Ovary (tissue), 3 donors: ENCODE data around the gene UTP18.
"Not testable (repeated sequence)": the region's sequence is repeated elsewhere in the genome, so short reads cannot be mapped to it uniquely, and the experiment has no call there.

Experiments
- EP300 ChIP-seq: sonication (generic); formaldehyde crosslinking; IDR thresholded peaks from one replicate; pipeline ENCODE4 v1.6.1; 2017; ENCODE audit warnings: antibody characterized with exemption
- POLR2A ChIP-seq: fragments of 450-650 bp; IDR thresholded peaks from one replicate; pipeline ENCODE4 v1.6.1; 2017; ENCODE audit warnings: antibody characterized with exemption, mild to moderate bottlenecking, moderate library complexity
- TF ChIP-seq, protein P1 (sequence below), 3 donors: fragments of 450-650 bp in 2 of 3; fragments of 200-600 bp in 1 of 3; IDR thresholded peaks; one replicate each; pipeline versions ENCODE4 v1.5.1 to v1.8.0; 2016 to 2022; ENCODE audit warnings: antibody characterized with exemption in 3 of 3, mild to moderate bottlenecking in 1 of 3
- donor health status: DM: no; HTN: no; CAD: no.

DNA sequence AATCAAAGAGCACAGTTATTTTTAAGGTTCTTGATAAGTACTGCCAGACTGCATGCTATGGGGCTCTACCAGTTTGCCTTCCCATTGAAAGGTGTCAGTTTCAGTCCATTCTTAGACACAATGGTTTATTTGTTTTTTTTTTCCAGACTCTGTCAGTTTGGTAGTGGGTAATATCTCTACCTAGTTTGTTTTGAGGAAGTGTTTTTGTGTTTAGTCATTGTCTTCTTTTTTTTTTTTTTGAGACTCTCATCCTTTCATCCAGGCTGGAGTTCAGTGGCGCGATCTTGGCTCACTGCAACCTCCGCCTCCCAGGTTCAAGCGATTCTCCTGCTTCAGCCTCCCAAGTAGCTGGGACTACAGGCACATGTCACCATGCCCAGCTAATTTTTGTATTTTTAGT, 4.1 kb downstream of the UTP18 start:
- TF ChIP-seq, protein P1, sequence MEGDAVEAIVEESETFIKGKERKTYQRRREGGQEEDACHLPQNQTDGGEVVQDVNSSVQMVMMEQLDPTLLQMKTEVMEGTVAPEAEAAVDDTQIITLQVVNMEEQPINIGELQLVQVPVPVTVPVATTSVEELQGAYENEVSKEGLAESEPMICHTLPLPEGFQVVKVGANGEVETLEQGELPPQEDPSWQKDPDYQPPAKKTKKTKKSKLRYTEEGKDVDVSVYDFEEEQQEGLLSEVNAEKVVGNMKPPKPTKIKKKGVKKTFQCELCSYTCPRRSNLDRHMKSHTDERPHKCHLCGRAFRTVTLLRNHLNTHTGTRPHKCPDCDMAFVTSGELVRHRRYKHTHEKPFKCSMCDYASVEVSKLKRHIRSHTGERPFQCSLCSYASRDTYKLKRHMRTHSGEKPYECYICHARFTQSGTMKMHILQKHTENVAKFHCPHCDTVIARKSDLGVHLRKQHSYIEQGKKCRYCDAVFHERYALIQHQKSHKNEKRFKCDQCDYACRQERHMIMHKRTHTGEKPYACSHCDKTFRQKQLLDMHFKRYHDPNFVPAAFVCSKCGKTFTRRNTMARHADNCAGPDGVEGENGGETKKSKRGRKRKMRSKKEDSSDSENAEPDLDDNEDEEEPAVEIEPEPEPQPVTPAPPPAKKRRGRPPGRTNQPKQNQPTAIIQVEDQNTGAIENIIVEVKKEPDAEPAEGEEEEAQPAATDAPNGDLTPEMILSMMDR (IDR thresholded peaks at IDR 0.05): not testable (repeated sequence)
- not testable (repeated sequence) for TF ChIP-seq POLR2A, EP300
